HG02610 (cell line): ENCODE data around the gene CCDC170.

Experiments used
- ATAC-seq: cut with Tn5 transposase; IDR thresholded peaks from one replicate; pipeline ENCODE4 v1.9.1; 2021; ENCODE audit warnings: mild to moderate bottlenecking, moderate library complexity; ENCODE audit not compliant: unreplicated experiment

The CCDC170 gene

DNA sequence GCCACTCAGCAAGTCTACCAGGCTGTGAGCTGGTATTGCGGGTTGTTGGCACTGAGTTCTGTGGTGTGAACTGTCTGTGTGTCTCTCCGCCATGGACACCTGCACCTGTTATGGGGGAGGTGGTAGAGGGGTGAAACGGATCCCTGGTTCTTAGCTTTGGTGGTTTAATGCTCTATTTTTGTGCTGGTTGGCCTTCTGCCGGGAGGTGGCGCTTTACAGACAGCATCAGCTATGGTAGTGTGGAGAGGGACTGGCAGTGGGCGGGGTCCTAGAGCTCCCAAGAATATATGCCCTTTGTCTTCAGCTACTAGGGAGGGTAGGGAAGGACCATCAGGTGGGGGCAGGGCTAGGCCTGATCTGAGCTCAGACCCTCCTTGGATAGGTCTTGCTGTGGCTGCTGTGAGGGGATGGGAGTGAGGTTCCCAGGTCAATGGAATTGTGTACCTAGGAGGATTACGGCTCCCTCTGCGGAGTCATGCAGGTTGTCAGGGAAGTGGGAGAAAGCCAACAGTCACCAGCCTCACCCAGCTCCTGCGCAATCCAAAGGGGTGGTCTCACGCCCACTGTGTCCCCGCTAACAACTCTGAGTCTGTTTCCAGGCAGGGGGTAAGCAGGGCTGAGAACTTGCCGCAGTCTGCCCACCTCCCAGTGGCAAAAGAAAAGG, 154.3 kb downstream of the CCDC170 start:
- no peak for ATAC-seq

DNA sequence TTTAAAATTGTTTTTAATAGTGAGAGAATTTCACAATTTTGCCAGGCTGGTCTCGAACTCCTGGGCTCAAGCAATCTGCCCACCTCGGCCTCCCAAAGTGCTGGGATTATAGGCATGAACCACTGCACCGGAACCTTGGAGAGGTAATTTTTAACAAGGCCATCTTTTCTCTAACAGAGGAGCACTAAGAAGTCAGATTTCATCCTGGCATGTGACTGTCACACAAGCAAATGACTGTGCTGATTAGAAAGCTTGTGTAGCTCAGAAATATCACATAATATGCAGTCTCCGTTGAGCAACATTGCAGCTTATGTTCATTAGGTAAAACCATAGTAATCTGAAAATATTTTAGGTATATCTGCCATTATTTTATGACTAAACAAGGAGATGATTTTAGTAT, 156.0 kb downstream of the CCDC170 start:
- ATAC-seq: no peak

GRCh38 chr6:151651639-151652038, 157.8 kb downstream of the CCDC170 start:
- ATAC-seq: no peak

GRCh38 chr6:151652325-151652724, 158.5 kb downstream of the CCDC170 start:
- no peak for ATAC-seq

- no peak for ATAC-seq
Measured at GRCh38 chr6:151655099-151655498, 161.3 kb downstream of the CCDC170 start.

GRCh38 chr6:151656392-151656791, 162.6 kb downstream of the CCDC170 start:
- no peak for ATAC-seq

DNA sequence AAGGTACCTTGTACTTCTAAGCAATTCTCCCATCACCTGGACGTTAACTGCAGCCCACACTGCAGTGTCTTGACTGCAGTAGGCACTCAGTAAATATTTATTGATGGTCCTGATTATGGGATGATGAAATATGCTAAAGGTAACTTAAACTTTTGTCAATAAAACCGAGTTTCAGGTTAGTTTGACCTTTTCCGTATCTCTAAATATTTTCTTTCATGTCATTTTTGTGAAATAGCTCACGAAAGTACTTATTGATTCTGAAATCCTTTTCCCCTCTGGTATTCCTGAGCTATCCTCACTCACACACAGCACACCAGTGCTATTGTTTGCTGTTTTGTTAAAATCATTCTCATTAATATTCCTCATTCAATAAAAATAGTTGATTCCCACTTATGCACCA, 164.3 kb downstream of the CCDC170 start:
- no peak for ATAC-seq

DNA sequence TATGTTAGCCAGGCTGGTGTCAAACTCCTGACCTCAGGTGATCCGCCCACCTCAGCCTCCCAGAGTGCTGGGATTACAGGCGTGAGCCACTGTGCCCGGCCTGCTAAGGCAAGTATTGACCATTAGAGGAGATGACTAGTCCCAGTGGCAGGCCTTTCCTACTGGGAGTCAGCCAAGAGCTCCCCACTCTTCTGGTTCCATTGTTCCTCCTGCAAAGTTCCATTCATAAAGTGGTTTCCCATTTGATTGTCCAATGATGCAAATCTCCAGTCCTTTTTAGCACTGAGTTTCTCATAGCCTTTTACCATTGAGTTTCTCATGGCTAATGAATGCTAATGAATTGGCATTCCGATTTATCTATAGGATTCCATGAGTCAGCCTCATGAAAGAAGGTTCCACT, 165.4 kb downstream of the CCDC170 start:
- no peak for ATAC-seq

DNA sequence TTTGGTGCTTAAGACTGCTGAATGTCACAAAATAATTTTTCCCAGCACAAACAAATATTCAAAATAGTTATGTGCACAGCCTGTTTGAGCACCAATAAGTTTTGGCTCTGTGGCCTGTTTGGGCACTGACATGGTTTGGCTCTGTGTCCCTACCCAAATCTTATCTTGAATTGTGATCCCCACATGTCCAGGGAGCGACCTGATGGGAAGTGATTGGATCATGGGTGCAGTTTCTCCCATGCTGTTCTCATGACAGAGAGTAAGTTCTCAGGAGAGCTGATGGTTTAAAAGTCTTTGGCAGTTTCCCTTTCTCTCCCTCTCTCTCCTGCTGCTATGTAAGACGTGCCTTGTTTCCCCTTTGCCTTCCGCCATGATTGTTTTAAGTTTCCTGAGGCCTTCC, 167.7 kb downstream of the CCDC170 start:
- ATAC-seq: no peak

GRCh38 chr6:151661928-151662327, 168.1 kb downstream of the CCDC170 start:
- ATAC-seq: no peak

GRCh38 chr6:151663559-151663958, 169.7 kb downstream of the CCDC170 start:
- ATAC-seq: no peak

DNA sequence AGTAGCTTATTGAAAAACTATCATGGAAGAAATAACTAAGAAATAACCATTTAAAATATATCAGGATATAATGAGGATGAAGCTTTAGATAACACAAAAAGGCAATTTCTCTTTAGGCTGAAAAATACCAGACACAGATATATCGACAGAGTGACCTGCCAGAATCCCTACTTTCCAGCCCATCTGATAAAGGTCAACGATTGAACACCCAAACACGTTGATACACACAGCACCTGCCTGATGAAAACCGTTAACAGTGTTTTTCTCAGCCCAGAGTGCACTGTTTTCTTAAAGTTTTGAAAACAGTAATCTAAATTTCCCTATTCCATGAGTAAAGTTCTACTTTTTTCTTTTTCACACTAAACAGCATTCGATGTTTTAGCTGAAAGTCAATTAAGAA, 170.6 kb downstream of the CCDC170 start:
- no peak for ATAC-seq

DNA sequence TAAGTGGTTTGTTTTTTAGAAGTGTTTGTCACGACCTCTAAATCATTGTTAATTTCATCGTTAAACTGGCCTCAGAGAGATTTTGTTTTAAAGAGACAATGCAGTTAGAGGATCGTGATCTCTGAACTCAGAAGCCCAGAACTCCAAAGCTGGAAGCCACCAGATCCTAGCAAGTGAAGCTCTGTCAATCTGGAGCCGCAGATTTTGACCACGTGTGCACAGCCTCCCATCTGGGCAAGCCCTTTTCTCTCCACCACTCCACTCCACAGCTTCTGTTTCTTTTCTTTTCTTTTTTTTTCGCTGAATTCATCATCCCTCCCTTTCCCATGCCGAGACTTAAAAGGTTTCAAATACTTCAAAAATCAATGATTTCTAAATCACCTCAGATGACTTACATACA, 171.5 kb downstream of the CCDC170 start:
- ATAC-seq: no peak

DNA sequence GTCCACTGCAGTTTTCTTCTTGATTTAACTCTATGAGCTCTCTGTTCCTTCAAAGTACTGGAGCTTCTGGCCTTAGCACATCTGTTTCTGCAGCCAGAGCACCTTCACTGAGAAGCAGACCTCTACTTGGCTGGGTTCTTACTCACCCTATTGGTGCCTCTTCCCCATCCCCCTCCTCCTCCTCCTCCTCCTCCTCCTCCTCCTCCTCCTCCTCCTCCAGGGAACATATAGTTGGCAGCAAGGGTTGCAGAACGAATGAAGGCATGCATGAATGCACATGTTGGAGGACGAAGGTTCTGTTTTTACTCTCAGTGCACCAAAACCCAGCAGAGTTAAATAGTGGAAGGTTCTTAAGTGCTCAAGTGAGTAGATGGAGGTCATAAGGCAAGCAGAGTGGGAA, 172.7 kb downstream of the CCDC170 start:
- ATAC-seq: no peak

- ATAC-seq: no peak
Measured at GRCh38 chr6:151669208-151669560, 175.4 kb downstream of the CCDC170 start.

DNA sequence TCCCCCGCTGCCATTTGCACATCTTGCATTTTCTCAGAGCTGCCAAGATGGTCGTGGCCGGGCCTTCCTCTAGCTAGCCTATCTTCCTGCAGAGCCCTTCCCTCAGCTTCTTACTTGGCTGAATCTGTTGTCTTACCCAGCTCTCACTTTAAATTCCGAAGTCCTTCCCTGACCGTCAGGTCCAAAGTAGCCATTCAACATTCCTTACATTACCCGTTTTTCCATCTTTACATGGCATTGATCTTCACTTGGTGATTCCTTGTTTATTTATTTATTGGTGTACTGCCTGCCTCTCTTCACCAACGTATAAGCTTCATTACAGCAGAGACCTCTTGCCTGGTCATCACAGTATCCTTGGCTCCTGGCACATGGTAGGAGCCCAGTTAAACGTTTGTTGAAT, 176.3 kb downstream of the CCDC170 start:
- no peak for ATAC-seq
